Tibial artery (tissue), 4 donors: ENCODE results near the gene PXDC1.
"Not testable (repeated sequence)": the region's sequence is repeated elsewhere in the genome, so short reads cannot be mapped to it uniquely, and the experiment has no call there.

Experiments used
- DNase-seq, 2 donors: peaks; one replicate each; pipeline ENCODE4 v3.0.0-alpha.2; 2019
- H3K27ac ChIP-seq, 2 donors: fragments of 200-600 bp; sonication (generic) in 1 of 2; 1 replicate in 1 of 2; 2 replicates in 1 of 2; pipeline ENCODE4 v1.5.1; 2018 to 2019; ENCODE audit warnings: mild to moderate bottlenecking in 1 of 2
- H3K27me3 ChIP-seq, 2 donors: fragments of 200-600 bp; sonication (generic) in 1 of 2; one replicate each; pipeline versions ENCODE4 v1.5.1 to v1.6.0; 2016 to 2019
- H3K36me3 ChIP-seq, 3 donors: fragments of 200-600 bp; sonication (generic) in 2 of 3; one replicate each; pipeline ENCODE4 v1.5.1; 2016 to 2019; ENCODE audit warnings: mild to moderate bottlenecking in 2 of 3
- H3K4me1 ChIP-seq, 4 donors: fragments of 200-600 bp; sonication (generic) in 2 of 4; 1 replicate in 3 of 4; 2 replicates in 1 of 4; pipeline ENCODE4 v1.5.1; 2016 to 2019
- H3K4me3 ChIP-seq, 2 donors: fragments of 200-600 bp; sonication (generic) in 1 of 2; 1 replicate in 1 of 2; 2 replicates in 1 of 2; pipeline ENCODE4 v1.5.1; 2018 to 2019; ENCODE audit warnings: mild to moderate bottlenecking in 2 of 2
- H3K9me3 ChIP-seq, 3 donors: fragments of 200-600 bp; sonication (generic) in 1 of 3; one replicate each; pipeline ENCODE4 v1.5.1; 2016 to 2019
- CTCF ChIP-seq, 2 experiments: fragments of 200-600 bp in 1 of 2; fragments of 450-650 bp in 1 of 2; IDR thresholded peaks; one replicate each; pipeline ENCODE4 v1.5.1; 2017 to 2019; ENCODE audit warnings: antibody characterized with exemption in 2 of 2, mild to moderate bottlenecking in 1 of 2, moderate library complexity in 1 of 2
- intact Hi-C: fragments of 100-400 bp; cut with DNase I; formaldehyde crosslinking; loops from one replicate; pipeline ENCODE4 v1.15.0; 2023; ENCODE audit warnings: low total_unique reads

Gene PXDC1

DNA sequence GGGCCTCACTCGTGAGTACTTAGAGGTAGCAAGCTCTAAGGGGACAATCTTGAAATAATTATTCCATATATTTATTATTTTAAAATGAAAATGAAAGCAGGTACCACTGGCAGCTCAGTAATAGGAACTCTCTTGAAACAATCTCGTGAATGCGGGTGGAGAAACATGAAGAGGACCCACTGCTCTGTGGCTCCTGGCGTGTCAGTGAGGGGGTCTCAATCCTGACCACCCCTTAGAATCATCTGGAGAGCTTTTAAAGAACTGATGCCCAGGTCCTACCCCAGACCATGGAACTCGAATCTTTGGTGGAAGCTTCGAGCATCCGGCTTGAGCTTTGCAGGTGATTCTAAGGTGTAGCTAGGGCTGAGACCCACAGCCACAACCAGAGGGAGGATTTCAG is 23.9 kb upstream of the PXDC1 start:
- Histone ChIP-seq H3K4me3 (no peak overlapping the region), H3K27ac (no peak overlapping the region), H3K36me3 (no peaks in the 10 kb centered on the region), H3K4me1 (no peaks in the 10 kb centered on the region), H3K9me3 (no peaks in the 10 kb centered on the region), H3K27me3 (no peaks in the 10 kb centered on the region)
- no peak for TF ChIP-seq CTCF (IDR thresholded peaks at IDR 0.05)
- intact Hi-C loops = no loop called here
- DNase-seq = no peak

DNA sequence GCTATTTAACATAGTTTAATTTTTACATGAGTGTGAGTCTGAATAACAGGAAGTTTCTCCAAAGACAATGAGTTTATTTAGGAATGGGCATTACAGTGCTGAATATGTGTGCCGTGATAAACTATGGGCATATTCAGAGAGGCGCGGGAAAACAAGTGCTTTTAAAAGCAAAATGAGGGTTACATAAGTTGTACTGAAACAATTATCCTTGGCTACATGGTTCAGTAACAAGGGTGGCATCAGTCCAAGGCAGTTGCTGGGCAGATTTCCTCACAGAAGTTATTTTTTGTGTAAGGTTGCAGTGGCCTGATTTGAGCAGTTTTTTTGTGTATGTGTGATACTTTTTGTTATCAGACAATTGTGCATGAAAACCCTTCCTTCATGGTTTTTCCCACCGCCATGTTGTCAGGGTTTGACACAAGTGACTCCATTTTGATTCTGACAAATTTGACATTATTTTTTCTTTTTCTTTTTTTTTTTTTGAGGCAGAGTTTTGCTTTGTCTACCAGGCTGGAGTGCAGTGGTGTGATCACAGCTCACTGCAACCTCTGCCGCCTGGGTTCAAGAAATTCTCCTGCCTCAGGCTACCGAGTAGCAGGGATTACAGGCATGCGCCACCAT is 22.3 kb upstream of the PXDC1 start:
- H3K27ac ChIP-seq = no peak overlapping the region
- H3K36me3 ChIP-seq = no peaks in the 10 kb centered on the region
- H3K27me3 ChIP-seq = no peaks in the 10 kb centered on the region
- intact Hi-C loops = no loop called here
- peak in 1 of 2 donors; percentile 73 for DNase-seq
- H3K4me1 ChIP-seq = no peaks in the 10 kb centered on the region
- no peaks in the 10 kb centered on the region for H3K9me3 ChIP-seq
- no peak for TF ChIP-seq CTCF (IDR thresholded peaks at IDR 0.05)
- H3K4me3 ChIP-seq = no peak overlapping the region

DNA sequence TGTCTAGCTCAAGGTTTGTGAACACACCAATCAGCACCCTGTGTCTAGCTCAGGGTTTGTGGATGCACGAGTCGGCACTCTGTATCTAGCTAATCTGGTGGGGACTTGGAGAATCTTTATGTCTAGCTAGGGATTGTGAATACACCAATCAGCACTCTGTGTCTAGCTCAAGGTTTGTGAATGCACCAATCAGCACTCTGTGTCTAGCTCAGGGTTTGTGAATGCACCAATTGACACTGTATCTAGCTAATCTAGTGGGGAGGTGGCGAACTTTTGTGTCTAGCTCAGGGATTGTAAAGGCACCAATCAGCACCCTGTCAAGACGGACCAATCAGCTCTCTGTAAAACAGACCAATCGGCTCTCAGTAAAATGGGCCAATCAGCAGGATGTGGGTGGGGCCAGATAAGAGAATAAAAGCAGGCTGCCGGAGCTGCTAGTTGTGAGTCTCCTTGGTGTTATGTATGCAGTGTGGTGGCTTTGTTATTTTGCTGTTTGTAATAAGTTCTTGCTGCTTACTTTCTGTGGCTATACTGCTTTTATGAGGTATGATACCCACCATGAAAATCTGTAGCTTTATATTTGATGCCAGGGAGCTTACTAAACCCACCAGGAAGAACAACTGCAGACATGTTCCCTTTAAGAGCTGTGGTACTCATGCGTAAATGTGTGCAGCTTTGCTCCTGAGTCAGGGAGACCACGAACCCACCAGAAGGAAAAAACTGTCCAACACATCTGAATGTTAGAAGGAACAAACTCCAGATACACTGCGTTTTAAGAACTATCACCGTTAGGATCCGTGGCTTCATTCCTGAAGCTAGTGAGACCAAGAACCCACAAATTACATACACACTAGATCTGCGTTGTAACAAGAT is 20.9 kb upstream of the PXDC1 start:
- H3K36me3 ChIP-seq, H3K4me3 ChIP-seq, DNase-seq, H3K27me3 ChIP-seq, H3K9me3 ChIP-seq, H3K27ac ChIP-seq, H3K4me1 ChIP-seq, intact Hi-C loops: not testable (repeated sequence)

DNA sequence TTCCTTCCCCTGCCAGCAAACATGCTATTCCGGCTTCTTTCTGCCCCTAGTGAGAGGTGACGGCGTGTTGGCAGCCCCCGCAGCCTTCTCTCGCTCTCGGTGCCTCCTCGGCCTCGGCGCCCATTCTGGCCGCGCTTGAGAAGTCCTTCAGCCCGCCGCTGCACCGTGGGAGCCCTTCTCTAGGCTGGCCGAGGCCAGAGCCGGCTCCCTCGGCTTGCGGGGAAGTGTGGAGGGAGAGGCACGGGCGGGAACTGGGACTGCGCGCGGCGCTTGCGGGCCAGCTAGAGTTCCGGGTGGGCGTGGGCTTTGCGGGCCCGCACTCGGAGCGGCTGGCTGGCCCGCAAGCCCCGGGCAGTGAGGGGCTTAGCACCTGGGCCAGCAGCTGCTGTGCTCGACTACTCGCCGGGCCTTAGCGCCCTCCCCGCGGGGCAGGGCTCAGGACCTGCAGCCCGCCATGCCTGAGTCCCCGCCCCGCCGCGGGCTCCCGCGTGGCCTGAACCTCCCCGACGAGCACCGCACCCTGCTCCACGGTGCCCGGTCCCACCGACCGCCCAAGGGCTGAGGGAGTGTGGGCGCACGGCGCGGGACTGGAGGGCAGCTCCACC is 20.0 kb upstream of the PXDC1 start:
- Histone ChIP-seq H3K4me3 (no peak overlapping the region), H3K4me1 (peaks cover 0 to 11% (median under 1%) of the 10 kb centered on the region in 4 donors), H3K27me3 (no peaks in the 10 kb centered on the region), H3K27ac (no peak overlapping the region), H3K36me3 (no peaks in the 10 kb centered on the region), H3K9me3 (no peaks in the 10 kb centered on the region)
- DNase-seq = no peak
- TF ChIP-seq CTCF (IDR thresholded peaks at IDR 0.05) = no peak
- intact Hi-C loops = no loop called here

DNA sequence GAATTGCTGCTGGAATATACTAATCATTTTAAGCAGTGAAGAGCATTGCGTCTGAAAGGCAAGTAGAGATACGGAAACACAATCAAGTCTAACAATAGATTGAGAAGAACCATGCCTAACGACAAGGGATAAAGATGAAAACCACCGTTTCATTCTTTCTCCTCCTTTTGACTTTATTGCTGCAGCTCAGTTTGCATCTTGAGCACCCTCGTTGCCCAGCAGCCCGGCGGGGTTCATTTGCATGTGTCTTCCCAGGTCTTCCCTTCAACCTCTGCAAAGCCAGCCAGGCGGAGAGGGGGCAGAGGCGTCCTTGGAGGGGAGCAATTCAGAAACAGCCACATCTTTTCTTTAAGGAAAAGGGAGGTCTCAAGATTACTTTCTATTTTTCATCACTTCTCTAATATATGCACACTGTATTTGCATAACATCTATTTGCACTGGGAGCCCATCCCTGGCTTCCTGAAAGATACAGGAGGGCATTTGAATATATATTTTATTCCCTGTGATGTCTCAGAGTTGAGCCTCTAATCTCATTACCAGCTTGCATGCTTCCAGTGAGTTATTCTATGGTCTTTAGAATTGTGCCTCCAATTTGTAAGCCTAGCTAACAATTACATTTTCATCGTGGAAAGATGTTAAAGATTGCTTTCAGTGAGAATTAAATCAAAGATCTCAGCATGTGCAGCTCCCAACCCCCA is 18.7 kb upstream of the PXDC1 start:
- intact Hi-C loops = no loop called here

More for the DNA sequence above, 18.7 kb upstream of the PXDC1 start:
- Histone ChIP-seq H3K36me3 (no peaks in the 10 kb centered on the region), H3K9me3 (no peaks in the 10 kb centered on the region), H3K27me3 (no peaks in the 10 kb centered on the region), H3K27ac (no peak overlapping the region), H3K4me1 (peaks cover 0 to 25% (median 6%) of the 10 kb centered on the region in 4 donors), H3K4me3 (no peak overlapping the region)
- DNase-seq = no peak
- no peak for TF ChIP-seq CTCF (IDR thresholded peaks at IDR 0.05)
